Measurements from ENCODE around the gene ARHGAP42.

The ARHGAP42 gene

GRCh38 chr11:100903284-100903683 is 216.2 kb downstream of the ARHGAP42 start:
- TF ChIP-seq ZNF274 (IDR thresholded peaks at IDR 0.05; ENCODE audit: low read depth, low read length) = no peak
- H3K4me3 ChIP-seq (ENCODE audit: low read length) = no peak overlapping the region

- TF ChIP-seq ZNF274 (IDR thresholded peaks at IDR 0.05; ENCODE audit: low read depth, low read length) = no peak
- H3K4me3 ChIP-seq (ENCODE audit: low read length) = no peak overlapping the region
Measured at GRCh38 chr11:100905684-100906083, 218.6 kb downstream of the ARHGAP42 start.

GRCh38 chr11:100908746-100909145 is 221.7 kb downstream of the ARHGAP42 start:
- no peak overlapping the region for H3K4me3 ChIP-seq (ENCODE audit: low read length)

GRCh38 chr11:100910808-100911207 is 223.7 kb downstream of the ARHGAP42 start:
- H3K4me3 ChIP-seq (ENCODE audit: low read length) = no peak overlapping the region
- no peak for TF ChIP-seq ZNF274 (IDR thresholded peaks at IDR 0.05; ENCODE audit: low read depth, low read length)

More at GRCh38 chr11:100908746-100909145, 221.7 kb downstream of the ARHGAP42 start:
- no peak for TF ChIP-seq ZNF274 (IDR thresholded peaks at IDR 0.05; ENCODE audit: low read depth, low read length)

- TF ChIP-seq ZNF274 (IDR thresholded peaks at IDR 0.05; ENCODE audit: low read depth, low read length) = no peak
- H3K4me3 ChIP-seq (ENCODE audit: low read length) = no peak overlapping the region
Measured at GRCh38 chr11:100914415-100915110, 227.5 kb downstream of the ARHGAP42 start.

- no peak for TF ChIP-seq ZNF274 (IDR thresholded peaks at IDR 0.05; ENCODE audit: low read depth, low read length)
- H3K4me3 ChIP-seq (ENCODE audit: low read length) = no peak overlapping the region
Measured at GRCh38 chr11:100918551-100919500, 231.7 kb downstream of the ARHGAP42 start.

- H3K4me3 ChIP-seq (ENCODE audit: low read length) = no peak overlapping the region
- TF ChIP-seq ZNF274 (IDR thresholded peaks at IDR 0.05; ENCODE audit: low read depth, low read length) = no peak
Measured at GRCh38 chr11:100920593-100920992, 233.5 kb downstream of the ARHGAP42 start.

GRCh38 chr11:100922121-100922520 is 235.0 kb downstream of the ARHGAP42 start:
- TF ChIP-seq ZNF274 (IDR thresholded peaks at IDR 0.05; ENCODE audit: low read depth, low read length) = no peak
- no peak overlapping the region for H3K4me3 ChIP-seq (ENCODE audit: low read length)

- TF ChIP-seq ZNF274 (IDR thresholded peaks at IDR 0.05; ENCODE audit: low read depth, low read length) = no peak
- H3K4me3 ChIP-seq (ENCODE audit: low read length) = no peak overlapping the region
Measured at GRCh38 chr11:100923555-100923954, 236.5 kb downstream of the ARHGAP42 start.

- no peak for TF ChIP-seq ZNF274 (IDR thresholded peaks at IDR 0.05; ENCODE audit: low read depth, low read length)
- no peak overlapping the region for H3K4me3 ChIP-seq (ENCODE audit: low read length)
Measured at GRCh38 chr11:100925935-100926334, 238.8 kb downstream of the ARHGAP42 start.

GRCh38 chr11:100927579-100927978 is 240.5 kb downstream of the ARHGAP42 start:
- H3K4me3 ChIP-seq (ENCODE audit: low read length) = no peak overlapping the region
- TF ChIP-seq ZNF274 (IDR thresholded peaks at IDR 0.05; ENCODE audit: low read depth, low read length) = no peak

GRCh38 chr11:100928426-100928825 is 241.3 kb downstream of the ARHGAP42 start:
- no peak overlapping the region for H3K4me3 ChIP-seq (ENCODE audit: low read length)
- no peak for TF ChIP-seq ZNF274 (IDR thresholded peaks at IDR 0.05; ENCODE audit: low read depth, low read length)

- no peak for TF ChIP-seq ZNF274 (IDR thresholded peaks at IDR 0.05; ENCODE audit: low read depth, low read length)
- no peak overlapping the region for H3K4me3 ChIP-seq (ENCODE audit: low read length)
Measured at GRCh38 chr11:100929377-100929776, 242.3 kb downstream of the ARHGAP42 start.

- no peak for TF ChIP-seq ZNF274 (IDR thresholded peaks at IDR 0.05; ENCODE audit: low read depth, low read length)
- H3K4me3 ChIP-seq (ENCODE audit: low read length) = no peak overlapping the region
Measured at GRCh38 chr11:100930185-100930778, 243.2 kb downstream of the ARHGAP42 start.

Data from GM08714 (cell line).